ENCODE data around the gene IGFBPL1. TPM values are rescaled to one million over a fixed set of nuclear protein-coding genes. Genes with fewer than 3 reads are reported as not detected.

IGFBPL1 gene
- polyA plus RNA-seq, 1 experiment: 0.07 TPM

DNA sequence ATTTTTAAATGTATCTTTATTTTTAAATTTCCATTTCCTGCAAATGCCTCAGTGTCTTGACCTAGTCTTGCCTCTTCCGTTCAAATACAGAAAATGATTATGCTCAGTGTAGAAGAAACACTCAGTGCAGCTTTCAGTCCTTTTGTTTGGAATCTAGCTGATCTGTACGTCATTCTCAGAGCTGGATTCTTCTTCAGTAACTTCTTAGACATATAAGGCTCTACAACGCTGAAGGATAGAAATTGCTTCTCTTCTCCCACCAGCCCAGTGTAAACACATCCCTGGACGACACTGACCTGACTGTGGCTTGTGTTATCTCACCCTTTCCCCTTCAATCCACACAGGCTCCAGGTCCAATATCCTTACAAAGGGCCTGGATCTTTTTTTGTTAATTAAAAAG, 34.9 kb downstream of the IGFBPL1 start:
- Histone ChIP-seq H3K9me3 (ENCODE audit: control insufficient read depth, insufficient read depth, low read length) (peaks cover 7% of the 10 kb centered on the region), H3K27ac (ENCODE audit: low read depth, low read length) (peak overlapping the region; percentile 86), H3K27me3 (ENCODE audit: control insufficient read depth, insufficient read depth, low read length) (no peaks in the 10 kb centered on the region), H3K4me3 (ENCODE audit: low read depth, low read length) (no peak overlapping the region)
- CTCF ChIA-PET: interaction anchor here (0.9 to 1.6 kb wide), 2 partner anchors 12 to 476 kb away, joined by 4 to 5 read pairs; no protein-coding TSS in a partner anchor
- POLR2A ChIA-PET: interaction anchor here (1.0 kb wide), 1 partner anchor 12 kb away, joined by 3 read pairs; no protein-coding TSS in a partner anchor
- peak; percentile 70 for DNase-seq (ENCODE audit: low read depth, low spot score)
- TF ChIP-seq, protein P1, sequence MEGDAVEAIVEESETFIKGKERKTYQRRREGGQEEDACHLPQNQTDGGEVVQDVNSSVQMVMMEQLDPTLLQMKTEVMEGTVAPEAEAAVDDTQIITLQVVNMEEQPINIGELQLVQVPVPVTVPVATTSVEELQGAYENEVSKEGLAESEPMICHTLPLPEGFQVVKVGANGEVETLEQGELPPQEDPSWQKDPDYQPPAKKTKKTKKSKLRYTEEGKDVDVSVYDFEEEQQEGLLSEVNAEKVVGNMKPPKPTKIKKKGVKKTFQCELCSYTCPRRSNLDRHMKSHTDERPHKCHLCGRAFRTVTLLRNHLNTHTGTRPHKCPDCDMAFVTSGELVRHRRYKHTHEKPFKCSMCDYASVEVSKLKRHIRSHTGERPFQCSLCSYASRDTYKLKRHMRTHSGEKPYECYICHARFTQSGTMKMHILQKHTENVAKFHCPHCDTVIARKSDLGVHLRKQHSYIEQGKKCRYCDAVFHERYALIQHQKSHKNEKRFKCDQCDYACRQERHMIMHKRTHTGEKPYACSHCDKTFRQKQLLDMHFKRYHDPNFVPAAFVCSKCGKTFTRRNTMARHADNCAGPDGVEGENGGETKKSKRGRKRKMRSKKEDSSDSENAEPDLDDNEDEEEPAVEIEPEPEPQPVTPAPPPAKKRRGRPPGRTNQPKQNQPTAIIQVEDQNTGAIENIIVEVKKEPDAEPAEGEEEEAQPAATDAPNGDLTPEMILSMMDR (IDR thresholded peaks at IDR 0.05; ENCODE audit: low read depth, low read length): no peak

- TF ChIP-seq, protein P1 (IDR thresholded peaks at IDR 0.05; ENCODE audit: low read depth, low read length): no peak
- H3K4me3 ChIP-seq (ENCODE audit: low read depth, low read length): no peak overlapping the region
- H3K9me3 ChIP-seq (ENCODE audit: control insufficient read depth, insufficient read depth, low read length): peaks cover 7% of the 10 kb centered on the region
- ChIA-PET CTCF (no interaction called here), POLR2A (interaction anchor here (1.0 kb wide), 1 partner anchor 12 kb away, joined by 3 read pairs; no protein-coding TSS in a partner anchor)
- H3K27ac ChIP-seq (ENCODE audit: low read depth, low read length): peak overlapping the region; percentile 86
- no peak for DNase-seq (ENCODE audit: low read depth, low spot score)
- no peaks in the 10 kb centered on the region for H3K27me3 ChIP-seq (ENCODE audit: control insufficient read depth, insufficient read depth, low read length)
Observed at GRCh38 chr9:38388283-38389223, 35.7 kb downstream of the IGFBPL1 start.

DNA sequence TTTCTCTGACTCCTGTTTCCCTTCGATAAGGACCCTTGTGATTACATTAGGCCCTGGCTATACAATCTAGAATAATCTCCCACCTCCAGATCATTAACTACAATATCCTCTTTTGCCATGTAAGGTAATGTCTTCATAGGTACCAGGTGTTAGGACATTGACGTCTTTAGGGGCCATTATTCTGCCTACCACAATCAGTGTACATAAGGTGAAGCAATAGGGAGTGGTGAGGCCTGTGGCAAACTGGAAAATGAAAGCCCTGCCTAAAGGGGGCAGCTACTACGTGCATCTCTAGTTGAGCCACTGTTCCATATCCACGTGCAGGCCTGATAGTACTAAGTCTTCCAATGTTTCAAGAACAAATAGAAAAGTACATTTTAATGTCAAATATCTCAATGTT, 36.5 kb downstream of the IGFBPL1 start:
- CTCF ChIA-PET: no interaction called here
- no peak for DNase-seq (ENCODE audit: low read depth, low spot score)

GRCh38 chr9:38387066-38387465, 37.2 kb downstream of the IGFBPL1 start:
- TF ChIP-seq, protein P1 (IDR thresholded peaks at IDR 0.05; ENCODE audit: low read depth, low read length): no peak
- H3K9me3 ChIP-seq (ENCODE audit: control insufficient read depth, insufficient read depth, low read length): peaks cover 7% of the 10 kb centered on the region
- CTCF ChIA-PET: no interaction called here

More for the DNA sequence above, 36.5 kb downstream of the IGFBPL1 start:
- TF ChIP-seq, protein P1 (IDR thresholded peaks at IDR 0.05; ENCODE audit: low read depth, low read length): no peak
- Histone ChIP-seq H3K4me3 (ENCODE audit: low read depth, low read length) (no peak overlapping the region), H3K27ac (ENCODE audit: low read depth, low read length) (peak overlapping the region; percentile 1), H3K9me3 (ENCODE audit: control insufficient read depth, insufficient read depth, low read length) (peaks cover 7% of the 10 kb centered on the region), H3K27me3 (ENCODE audit: control insufficient read depth, insufficient read depth, low read length) (no peaks in the 10 kb centered on the region)
- POLR2A ChIA-PET: no interaction called here

DNA sequence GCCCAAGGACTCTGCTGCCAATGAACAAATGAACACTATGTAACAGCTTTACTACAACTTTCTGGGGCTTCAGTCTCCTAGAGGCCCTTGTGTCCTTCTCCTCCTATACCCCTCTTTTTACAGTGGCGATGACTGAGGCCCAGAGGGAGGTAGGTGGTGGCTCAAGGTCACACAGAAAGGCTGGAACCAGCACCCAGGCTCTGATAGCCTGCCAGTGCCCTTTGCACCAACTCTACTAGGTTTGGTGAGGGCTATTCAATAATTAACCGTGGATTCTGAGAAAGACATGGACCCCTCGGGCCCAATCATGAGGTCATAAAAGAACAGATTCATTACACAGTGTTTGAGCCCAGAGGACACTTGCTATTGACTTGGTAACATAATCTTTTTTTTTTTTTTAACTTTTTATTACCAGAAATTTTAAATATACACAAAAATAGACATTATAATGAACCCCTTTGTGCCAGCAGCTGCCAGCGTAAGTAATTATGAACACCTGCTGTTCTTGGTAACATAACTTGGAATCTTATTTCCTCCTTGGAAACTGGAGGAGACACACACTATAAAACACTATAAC, 37.8 kb downstream of the IGFBPL1 start:
- no peak overlapping the region for H3K4me3 ChIP-seq (ENCODE audit: low read depth, low read length)
- POLR2A ChIA-PET: no interaction called here
- H3K9me3 ChIP-seq (ENCODE audit: control insufficient read depth, insufficient read depth, low read length): peaks cover 7% of the 10 kb centered on the region
- CTCF ChIA-PET: no interaction called here
- no peak for DNase-seq (ENCODE audit: low read depth, low spot score)
- no peak overlapping the region for H3K27ac ChIP-seq (ENCODE audit: low read depth, low read length)
- TF ChIP-seq, protein P1 (IDR thresholded peaks at IDR 0.05; ENCODE audit: low read depth, low read length): no peak
- H3K27me3 ChIP-seq (ENCODE audit: control insufficient read depth, insufficient read depth, low read length): no peaks in the 10 kb centered on the region

More at GRCh38 chr9:38387066-38387465, 37.2 kb downstream of the IGFBPL1 start:
- Histone ChIP-seq H3K27ac (ENCODE audit: low read depth, low read length) (no peak overlapping the region), H3K27me3 (ENCODE audit: control insufficient read depth, insufficient read depth, low read length) (no peaks in the 10 kb centered on the region), H3K4me3 (ENCODE audit: low read depth, low read length) (no peak overlapping the region)
- POLR2A ChIA-PET: no interaction called here
- no peak for DNase-seq (ENCODE audit: low read depth, low spot score)
